GM12878 (cell line): ENCODE data around the gene LARP4B. TPM values are rescaled to one million over a fixed set of nuclear protein-coding genes. Genes with fewer than 3 reads are reported as not detected.

ENCODE experiments used
- ATAC-seq: fragments of 200-7000 bp; cut with Tn5 transposase; 3 replicates; pipeline ENCODE4 v1.9.1; 2020; ENCODE audit warnings: mild to moderate bottlenecking, moderate library complexity
- BruUV-seq: library from RNA; stranded (reverse); fragments of 400-500 nt; replicated peaks from 2 replicates; lab custom pipeline; 2021; lab: Mats Ljungman, UMichigan
- CTCF ChIA-PET: fragments of 300-600 bp; sonication (Branson Sonifier 250); formaldehyde crosslinking; extraction: SDS; loops from one replicate; lab custom pipeline; 2021; ENCODE audit warnings: inconsistent platforms; lab: Yijun Ruan, JAX
- POLR2A ChIA-PET: fragments of 350-600 bp; formaldehyde crosslinking; extraction: SDS; loops from one replicate; lab custom pipeline; 2021; ENCODE audit warnings: inconsistent platforms; lab: Charles Lee
- RAD21 ChIA-PET: fragments of 300-600 bp; sonication (Branson Sonifier 250); formaldehyde crosslinking; loops from one replicate; lab custom pipeline; 2023; ENCODE audit warnings: antibody characterized with exemption; ENCODE audit not compliant: unreplicated experiment; lab: Charles Lee
- SMC1A ChIA-PET: fragments of 300-600 bp; sonication (Branson Sonifier 250); formaldehyde crosslinking; loops from one replicate; lab custom pipeline; 2023; ENCODE audit not compliant: unreplicated experiment, uncharacterized antibody; lab: Charles Lee
- DNase-seq: peaks from one replicate; pipeline ENCODE4 v3.0.0-alpha.2; 2011; ENCODE audit warnings: low read depth, low spot score
- FAIRE-seq: peaks from 3 replicates; lab custom pipeline; 2011; peaks lifted over from hg19 to GRCh38; lab: Jason Lieb, UNC
- H2AFZ ChIP-seq: 2 replicates; pipeline ENCODE4 v1.6.0; 2011; ENCODE audit warnings: low read depth, low read length, control low read depth; ENCODE audit not compliant: control insufficient read depth
- H3K27ac ChIP-seq: 2 replicates; pipeline ENCODE4 v1.5.1; 2011; ENCODE audit warnings: control low read depth; ENCODE audit not compliant: control insufficient read depth, insufficient read depth
- H3K27me3 ChIP-seq, 2 experiments: replicated peaks in 1 of 2; 2 replicates each; pipeline versions ENCODE4 v1.6.0 to v1.6.1; 2011; ENCODE audit warnings: low read length in 1 of 2; ENCODE audit not compliant: control insufficient read depth in 2 of 2, insufficient read depth in 2 of 2
- H3K36me3 ChIP-seq, 2 experiments: 2 replicates each; pipeline ENCODE4 v1.5.1; 2011; ENCODE audit warnings: low read length in 1 of 2; ENCODE audit not compliant: control insufficient read depth in 2 of 2, insufficient read depth in 2 of 2
- H3K4me1 ChIP-seq: 2 replicates; pipeline ENCODE4 v1.6.1; 2011; ENCODE audit warnings: mild to moderate bottlenecking, low read length, moderate library complexity, mixed read lengths; ENCODE audit not compliant: control insufficient read depth, insufficient read depth
- H3K4me2 ChIP-seq: 2 replicates; pipeline ENCODE4 v1.6.0; 2011; ENCODE audit warnings: control low read depth; ENCODE audit not compliant: control insufficient read depth, insufficient read depth
- H3K4me3 ChIP-seq: fragments of 200-600 bp; sonication (generic); 2 replicates; pipeline ENCODE4 v1.5.1; 2016
- H3K79me2 ChIP-seq: 2 replicates; pipeline ENCODE4 v1.6.0; 2011; ENCODE audit warnings: low read length; ENCODE audit not compliant: control insufficient read depth, insufficient read depth
- H3K9ac ChIP-seq: 2 replicates; pipeline ENCODE4 v1.8.0; 2011; ENCODE audit warnings: low read length, control low read depth, mixed read lengths; ENCODE audit not compliant: control insufficient read depth, insufficient read depth
- H3K9me3 ChIP-seq: replicated peaks from 3 replicates; pipeline ENCODE4 v1.5.1; 2011; ENCODE audit warnings: mild to moderate bottlenecking, low read length; ENCODE audit not compliant: control insufficient read depth, insufficient read depth
- H4K20me1 ChIP-seq: 2 replicates; pipeline ENCODE4 v1.6.0; 2011; ENCODE audit not compliant: control insufficient read depth, insufficient read depth
- BMI1 ChIP-seq: fragments of 450-650 bp; IDR thresholded peaks from 2 replicates; pipeline ENCODE4 v1.6.1; 2016; ENCODE audit warnings: mild to moderate bottlenecking, moderate library complexity, borderline replicate concordance
- CUX1 ChIP-seq: IDR thresholded peaks from 2 replicates; pipeline ENCODE4 v1.6.1; 2012; ENCODE audit warnings: improper control_type of control experiment, low read depth, low read length; ENCODE audit not compliant: insufficient replicate concordance
- ETV6 ChIP-seq, 2 experiments: fragments of 450-650 bp in 1 of 2; IDR thresholded peaks in 1 of 2; conservative IDR thresholded peaks in 1 of 2; 2 replicates each; pipeline ENCODE4 v1.6.1; 2014; ENCODE audit warnings: antibody characterized with exemption in 1 of 2, borderline replicate concordance in 1 of 2, low read depth in 1 of 2, mild to moderate bottlenecking in 1 of 2, moderate library complexity in 1 of 2
- IKZF2 ChIP-seq, 2 experiments: fragments of 450-650 bp; IDR thresholded peaks; 2 replicates each; pipeline ENCODE4 v1.6.1; 2017; ENCODE audit warnings: mild to moderate bottlenecking in 2 of 2, moderate library complexity in 2 of 2
- KLF5 ChIP-seq: fragments of 450-650 bp; IDR thresholded peaks from 2 replicates; pipeline ENCODE4 v1.6.1; 2014; ENCODE audit warnings: mild to moderate bottlenecking; ENCODE audit not compliant: partially characterized antibody
- NFYA ChIP-seq: IDR thresholded peaks from 2 replicates; pipeline ENCODE4 v1.6.1; 2011; ENCODE audit warnings: low read depth, mild to moderate bottlenecking, low read length, improper control_type of control experiment, borderline replicate concordance
- SPI1 ChIP-seq: IDR thresholded peaks from 2 replicates; pipeline ENCODE4 v1.6.1; 2011; ENCODE audit warnings: low read depth, mild to moderate bottlenecking, low read length, moderate library complexity, borderline replicate concordance; ENCODE audit not compliant: insufficient read depth
- STAT3 ChIP-seq: IDR thresholded peaks from 2 replicates; pipeline ENCODE4 v1.6.1; 2011; ENCODE audit warnings: low read depth, low read length, improper control_type of control experiment
- TBL1XR1 ChIP-seq: IDR thresholded peaks from 2 replicates; pipeline ENCODE4 v1.6.1; 2012; ENCODE audit warnings: low read depth, low read length, improper control_type of control experiment
- YY1 ChIP-seq: IDR thresholded peaks from 2 replicates; pipeline ENCODE4 v1.6.1; 2011; ENCODE audit warnings: low read depth, mild to moderate bottlenecking, low read length
- ZNF217 ChIP-seq: fragments of 450-650 bp; IDR thresholded peaks from 2 replicates; pipeline ENCODE4 v1.6.1; 2017; ENCODE audit warnings: antibody characterized with exemption, mild to moderate bottlenecking
- ZNF687 ChIP-seq: fragments of 450-650 bp; IDR thresholded peaks from 2 replicates; pipeline ENCODE4 v1.6.1; 2017; ENCODE audit warnings: mild to moderate bottlenecking, moderate library complexity
- WGBS: methylation state at CpG from one replicate; pipeline ENCODE4 v1.1.6; 2016; ENCODE audit warnings: low lambda C conversion rate; ENCODE audit not compliant: insufficient replicate concordance, insufficient coverage; ENCODE audit errors: missing lambda C conversion rate; 5-methylcytosine and 5-hydroxymethylcytosine counted together
- in situ Hi-C: fragments of 300-500 bp; cut with MboI; formaldehyde crosslinking; loops from 9 replicates; pipeline ENCODE4 v1.14.3; 2018; ENCODE audit warnings: mixed read lengths
- intact Hi-C: fragments of 100-400 bp; cut with micrococcal nuclease; formaldehyde crosslinking; loops from one replicate; pipeline ENCODE4 v1.14.2; 2022; ENCODE audit not compliant: unreplicated experiment
- polyA plus RNA-seq, 11 experiments: library from polyadenylated mRNA; depleted of rRNA in 4 of 11; unstranded in 6 of 11; stranded (reverse) in 5 of 11; fragments of >200 nt; fragmentation: Nextera tagmentation in 4 of 11; fragmentation: Illumina TruSeq in 1 of 11; extraction: Ambion mirVana in 4 of 11; extraction: Trizol in 1 of 11; gene quantifications; 1 replicate in 1 of 11; 2 replicates in 10 of 11; pipeline versions ENCODE4 v1.2.1 to v1.2.3, GENCODE V29; 2011 to 2016; ENCODE audit warnings: inconsistent platforms in 2 of 11, missing spikeins in 2 of 11, low read depth in 1 of 11
- total RNA-seq, 4 experiments: library from RNA; depleted of rRNA in 3 of 4; stranded (reverse); fragments of >200 nt in 3 of 4; fragmentation: Illumina TruSeq in 1 of 4; extraction: Trizol in 1 of 4; gene quantifications; 2 replicates each; pipeline versions ENCODE4 v1.2.1 to v1.2.3, GENCODE V29; 2013 to 2021

LARP4B gene
- total and polyA plus RNA-seq, 10 of the 15 experiments (the other 5 are each of a cell fraction or from before 2014, with no cell fraction given), result 10.5 to 119 (median 39.4) TPM

GRCh38 chr10:865924-866576 is 65.5 kb downstream of the LARP4B start:
- no peak overlapping the region for H3K27ac ChIP-seq
- in situ Hi-C loops, result no loop called here
- H3K4me3 ChIP-seq, result no peak overlapping the region
- H3K36me3 ChIP-seq, result peaks cover 13 to 32% of the 10 kb centered on the region in 2 experiments
- RAD21 ChIA-PET, result no interaction called here
- no peak overlapping the region for H3K9ac ChIP-seq
- peaks cover 12% of the 10 kb centered on the region for H3K4me1 ChIP-seq
- DNase-seq, result no peak
- H3K4me2 ChIP-seq, result no peak overlapping the region
- no peak for FAIRE-seq
- H4K20me1 ChIP-seq, result no peaks in the 10 kb centered on the region
- SMC1A ChIA-PET, result no interaction called here
- no TSS peak for BruUV-seq
- H2AFZ ChIP-seq, result no peak overlapping the region
- CTCF ChIA-PET, result interaction anchor here (0.6 kb wide), 2 partner anchors 119 to 362 kb away, joined by 3 read pairs; no protein-coding TSS in a partner anchor
- ATAC-seq, result no peak
- POLR2A ChIA-PET, result no interaction called here
- H3K27me3 ChIP-seq, result no peaks in the 10 kb centered on the region
- H3K9me3 ChIP-seq, result no peaks in the 10 kb centered on the region
- peaks cover 13% of the 10 kb centered on the region for H3K79me2 ChIP-seq
- intact Hi-C loops, result no loop called here
- WGBS, result 86% methylated on average over 8 of the region's 8 CpGs
- TF ChIP-seq NFYA (no peak), KLF5 (no peak), CUX1 (no peak), YY1 (no peak), STAT3 (no peak), IKZF2 (IDR thresholded peaks at IDR 0.05) (no peak), BMI1 (no peak), ETV6 (conservative IDR thresholded peaks at IDR 0.05 in 1 of 2, IDR thresholded peaks at IDR 0.05 in 1 of 2; ENCODE audit: borderline replicate concordance in 1 of 2, low read depth in 1 of 2) (no peak), ZNF687 (no peak), TBL1XR1 (no peak), SPI1 (no peak), ZNF217 (no peak)
